Stimulated activated effector memory CD8-positive, alpha-beta T cell treated with anti-CD3 and anti-CD28 coated beads, Interleukin-12 subunit alpha, Interleukin-12 subunit beta, amount 100 ng/mL, for 72 hours (primary cell): ENCODE data around the gene CLEC10A.
"Not testable (repeated sequence)": the region's sequence is repeated elsewhere in the genome, so short reads cannot be mapped to it uniquely, and the experiment has no call there.

Source experiments
- ATAC-seq: fragments of 150-1000 bp; cut with Tn5 transposase; 2 replicates; pipeline ENCODE4 v1.10.0; 2021
- DNase-seq, 2 donors: peaks; one replicate each; pipeline ENCODE4 v3.0.0; 2021 to 2022; ENCODE audit warnings: low spot score in 2 of 2
- H3K27ac Mint-ChIP-seq: one replicate; pipeline ENCODE4 v1.8.0; 2022; ENCODE audit warnings: mild to moderate bottlenecking, mixed read lengths
- H3K36me3 Mint-ChIP-seq: one replicate; pipeline ENCODE4 v1.8.0; 2022; ENCODE audit warnings: mild to moderate bottlenecking, mixed read lengths
- H3K4me1 Mint-ChIP-seq: one replicate; pipeline ENCODE4 v1.8.0; 2022; ENCODE audit warnings: mixed read lengths
- H3K4me3 Mint-ChIP-seq: one replicate; pipeline ENCODE4 v1.8.0; 2022; ENCODE audit warnings: mild to moderate bottlenecking, mixed read lengths
- H3K9me3 Mint-ChIP-seq: one replicate; pipeline ENCODE4 v1.8.0; 2022; ENCODE audit warnings: mixed read lengths

CLEC10A gene

DNA sequence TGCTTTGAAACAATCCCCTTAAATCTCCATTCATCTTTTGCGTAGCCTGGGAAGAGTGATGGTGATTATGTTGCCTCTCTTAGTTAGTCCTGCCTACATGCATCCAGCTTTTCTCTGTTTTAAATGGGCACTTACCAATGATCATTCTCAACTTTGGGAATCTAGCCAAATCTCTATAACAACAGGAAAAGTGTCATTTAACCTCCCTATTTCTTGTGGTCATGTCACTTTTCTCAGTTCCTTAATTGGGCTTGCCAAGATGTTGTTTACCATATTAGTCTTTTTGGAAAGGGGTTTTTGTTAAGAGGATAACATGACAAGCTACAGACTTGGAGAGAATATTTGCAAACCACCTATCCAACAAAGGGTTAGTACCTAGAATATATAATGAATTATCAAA is 15.6 kb upstream of the CLEC10A start:
- no peak for DNase-seq
- Mint-ChIP-seq H3K4me1 (peaks cover 12% of the 10 kb centered on the region), H3K27ac (no peak overlapping the region), H3K36me3 (no peaks in the 10 kb centered on the region), H3K4me3 (no peak overlapping the region), H3K9me3 (no peaks in the 10 kb centered on the region)
- ATAC-seq: no peak

DNA sequence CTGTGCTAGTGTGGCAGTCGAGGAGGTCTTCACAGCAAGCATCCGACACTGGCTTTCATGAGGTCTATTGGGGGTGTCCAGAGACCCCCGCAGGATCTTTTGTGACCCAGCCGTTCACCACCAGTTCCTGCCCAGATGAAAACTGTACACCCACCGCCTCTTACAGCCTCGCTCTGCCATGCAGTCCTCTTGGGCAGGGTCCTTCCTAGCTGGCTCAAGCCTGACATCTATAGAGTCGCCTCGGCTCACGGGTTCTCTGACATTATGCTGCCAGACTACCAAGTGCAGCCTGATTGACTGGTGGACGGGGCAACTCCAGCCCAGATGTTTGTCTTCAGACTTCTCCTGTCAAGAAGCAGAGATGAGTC is 14.6 kb upstream of the CLEC10A start:
- Mint-ChIP-seq H3K4me1 (peaks cover 12% of the 10 kb centered on the region), H3K9me3 (no peaks in the 10 kb centered on the region), H3K27ac (no peak overlapping the region), H3K36me3 (no peaks in the 10 kb centered on the region), H3K4me3 (no peak overlapping the region)
- ATAC-seq (no peak), DNase-seq (no peak)

DNA sequence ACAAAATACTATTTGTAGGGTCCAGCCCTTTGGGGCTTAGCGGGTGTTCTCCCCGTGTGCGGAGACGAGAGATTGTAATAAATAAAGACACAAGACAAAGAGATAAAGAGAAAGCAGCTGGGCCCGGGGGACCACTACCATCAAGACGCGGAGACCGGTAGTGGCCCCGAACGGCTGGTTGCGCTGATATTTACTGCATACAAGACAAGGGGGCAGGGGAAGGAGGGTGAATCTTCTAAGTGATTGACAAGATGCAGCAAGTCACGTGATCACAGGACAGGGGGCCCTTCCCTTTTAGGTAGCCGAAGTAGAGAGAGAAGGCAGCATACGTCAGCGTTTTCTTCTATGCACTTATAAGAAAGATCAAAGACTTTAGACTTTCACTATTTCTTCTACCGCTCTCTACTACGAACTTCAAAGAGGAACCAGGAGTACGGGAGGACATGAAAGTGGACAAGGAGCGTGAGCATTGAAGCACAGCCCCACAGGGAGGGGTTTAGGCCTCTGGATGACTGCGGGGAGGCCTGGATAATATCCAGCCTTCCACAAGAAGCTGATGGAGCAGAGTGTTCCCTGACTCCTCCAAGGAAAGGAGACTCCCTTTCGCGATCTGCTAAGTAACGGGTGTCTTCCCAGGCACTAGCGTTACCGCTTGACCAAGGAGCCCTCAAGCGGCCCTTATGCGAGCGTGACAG is 11.4 kb upstream of the CLEC10A start:
- H3K4me3 Mint-ChIP-seq, H3K27ac Mint-ChIP-seq: not testable (repeated sequence)

DNA sequence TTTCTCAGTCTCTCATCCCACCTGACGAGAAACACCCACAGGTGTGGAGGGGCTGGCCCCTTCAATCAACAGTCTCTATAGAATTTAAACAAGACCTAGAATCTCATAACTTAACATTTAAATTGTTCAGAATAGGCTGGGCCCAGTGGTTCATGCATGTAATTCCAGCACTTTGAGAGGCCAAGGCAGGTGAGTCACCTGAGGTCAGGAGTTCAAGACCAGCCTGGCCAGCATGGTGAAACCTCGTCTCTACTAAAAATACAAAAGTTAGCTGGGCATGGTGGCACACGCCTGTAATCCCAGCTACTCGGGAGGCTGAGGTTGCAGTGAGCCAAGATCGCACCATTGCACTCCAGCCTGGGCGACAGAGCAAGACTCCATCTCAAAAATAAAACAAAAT is 9.5 kb upstream of the CLEC10A start:
- not testable (repeated sequence) for H3K4me1 Mint-ChIP-seq, H3K4me3 Mint-ChIP-seq, H3K27ac Mint-ChIP-seq, ATAC-seq, H3K36me3 Mint-ChIP-seq, DNase-seq, H3K9me3 Mint-ChIP-seq

More for the DNA sequence above, 11.4 kb upstream of the CLEC10A start:
- ATAC-seq, DNase-seq, H3K36me3 Mint-ChIP-seq, H3K9me3 Mint-ChIP-seq: not testable (repeated sequence)
- H3K4me1 Mint-ChIP-seq: peaks cover 12% of the 10 kb centered on the region

DNA sequence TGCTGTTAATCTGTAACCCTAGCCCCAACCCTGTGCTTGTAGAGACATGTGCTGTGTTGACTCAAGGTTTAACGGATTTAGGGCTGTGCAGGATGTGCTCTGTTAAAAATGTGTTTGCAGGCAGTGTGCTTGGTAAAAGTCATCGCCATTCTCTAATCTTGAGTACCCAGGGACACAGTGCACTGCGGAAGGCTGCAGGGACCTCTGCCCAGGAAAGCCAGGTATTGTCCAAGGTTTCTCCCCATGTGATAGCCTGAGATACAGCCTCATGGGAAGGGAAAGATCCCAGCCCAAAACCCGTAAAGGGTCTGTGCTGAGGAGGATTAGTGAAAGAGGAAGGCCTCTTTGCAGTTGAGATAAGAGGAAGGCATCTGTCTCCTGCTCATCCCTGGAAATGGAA is 8.4 kb upstream of the CLEC10A start:
- not testable (repeated sequence) for H3K4me3 Mint-ChIP-seq, ATAC-seq, H3K36me3 Mint-ChIP-seq, DNase-seq, H3K27ac Mint-ChIP-seq, H3K4me1 Mint-ChIP-seq, H3K9me3 Mint-ChIP-seq

DNA sequence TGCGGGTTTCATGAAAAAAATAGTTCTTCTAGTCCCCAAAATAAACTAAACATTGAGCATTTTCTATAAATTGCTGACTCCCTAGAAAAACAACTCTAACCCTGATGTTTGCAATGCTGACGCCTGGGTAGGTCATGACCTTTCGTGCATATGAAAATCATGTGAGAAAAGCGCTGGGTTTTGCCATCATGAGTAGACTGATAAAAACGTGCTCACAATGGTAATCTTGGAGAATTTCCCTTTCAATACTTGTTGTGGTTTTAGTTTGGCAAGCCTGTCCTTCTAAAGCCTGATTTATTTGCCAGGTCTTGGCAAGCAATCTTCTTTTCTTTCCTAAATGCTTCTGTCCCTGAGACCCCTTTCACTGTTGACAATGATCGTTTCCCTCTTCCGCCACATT is 4.0 kb upstream of the CLEC10A start:
- DNase-seq: no peak
- Mint-ChIP-seq H3K4me1 (peaks cover 31% of the 10 kb centered on the region), H3K9me3 (no peaks in the 10 kb centered on the region), H3K27ac (no peak overlapping the region), H3K4me3 (no peak overlapping the region), H3K36me3 (no peaks in the 10 kb centered on the region)
- no peak for ATAC-seq

DNA sequence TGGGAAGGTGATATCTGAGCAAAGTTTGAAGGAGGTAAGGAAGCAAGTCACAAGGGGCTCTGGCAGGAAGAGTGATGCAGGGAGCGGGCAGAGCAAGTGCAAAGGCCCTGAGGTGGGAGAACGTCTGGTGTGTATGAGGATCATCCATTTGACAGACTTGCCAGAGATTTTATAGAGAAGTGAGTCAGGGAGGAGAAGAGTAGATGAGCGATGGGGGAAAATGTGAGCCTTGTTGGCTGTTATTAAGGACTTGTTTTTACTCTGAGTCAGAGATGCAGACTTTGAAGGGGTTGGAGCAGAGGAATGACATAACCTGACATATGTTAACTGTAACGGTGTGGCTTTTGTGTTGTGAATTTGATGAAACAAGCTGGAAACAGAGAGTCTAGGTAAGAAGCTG is 3.5 kb upstream of the CLEC10A start:
- no peak overlapping the region for H3K27ac Mint-ChIP-seq
- ATAC-seq (no peak), DNase-seq (no peak)
- no peaks in the 10 kb centered on the region for H3K36me3 Mint-ChIP-seq
- no peaks in the 10 kb centered on the region for H3K9me3 Mint-ChIP-seq
- peaks cover 31% of the 10 kb centered on the region for H3K4me1 Mint-ChIP-seq
- no peak overlapping the region for H3K4me3 Mint-ChIP-seq

DNA sequence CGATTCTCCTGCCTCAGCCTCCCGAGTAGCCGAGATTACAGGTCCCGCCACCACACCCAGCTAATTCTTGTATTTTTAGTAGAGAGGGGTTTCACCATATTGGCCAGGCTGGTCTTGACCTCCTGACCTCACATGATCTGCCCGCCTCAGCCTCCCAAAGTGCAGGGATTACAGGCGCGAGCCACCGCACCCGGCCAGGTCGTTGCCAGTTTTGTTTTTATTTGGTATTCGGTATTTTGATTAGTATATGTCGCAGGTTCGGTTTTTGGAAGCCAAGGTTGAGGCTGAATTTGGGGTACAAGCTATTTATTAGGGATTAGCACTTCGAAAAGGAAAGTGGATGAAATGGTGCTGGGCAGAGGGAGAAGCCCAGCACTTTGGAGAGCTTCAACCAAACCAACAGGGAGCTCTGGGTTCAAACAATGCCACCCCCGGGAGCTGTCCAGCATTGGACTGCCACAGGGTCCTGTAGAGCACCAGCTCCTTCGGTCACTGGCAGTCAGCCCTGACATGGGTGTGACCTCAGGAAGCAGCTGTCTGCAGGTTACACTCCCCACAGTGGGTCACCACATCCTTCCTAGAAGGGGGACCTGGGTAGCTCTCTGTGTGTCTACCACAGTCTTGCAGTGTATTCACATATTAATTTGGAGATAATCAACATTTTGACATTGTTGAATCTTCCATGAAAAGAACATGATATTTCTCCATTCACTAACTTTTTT is 1.5 kb upstream of the CLEC10A start:
- H3K27ac Mint-ChIP-seq: no peak overlapping the region
- peaks cover 31% of the 10 kb centered on the region for H3K4me1 Mint-ChIP-seq
- peak; percentile 96 for ATAC-seq
- H3K36me3 Mint-ChIP-seq: no peaks in the 10 kb centered on the region
- DNase-seq: peak in 1 of 2 donors; percentile 18
- no peak overlapping the region for H3K4me3 Mint-ChIP-seq
- H3K9me3 Mint-ChIP-seq: no peaks in the 10 kb centered on the region

DNA sequence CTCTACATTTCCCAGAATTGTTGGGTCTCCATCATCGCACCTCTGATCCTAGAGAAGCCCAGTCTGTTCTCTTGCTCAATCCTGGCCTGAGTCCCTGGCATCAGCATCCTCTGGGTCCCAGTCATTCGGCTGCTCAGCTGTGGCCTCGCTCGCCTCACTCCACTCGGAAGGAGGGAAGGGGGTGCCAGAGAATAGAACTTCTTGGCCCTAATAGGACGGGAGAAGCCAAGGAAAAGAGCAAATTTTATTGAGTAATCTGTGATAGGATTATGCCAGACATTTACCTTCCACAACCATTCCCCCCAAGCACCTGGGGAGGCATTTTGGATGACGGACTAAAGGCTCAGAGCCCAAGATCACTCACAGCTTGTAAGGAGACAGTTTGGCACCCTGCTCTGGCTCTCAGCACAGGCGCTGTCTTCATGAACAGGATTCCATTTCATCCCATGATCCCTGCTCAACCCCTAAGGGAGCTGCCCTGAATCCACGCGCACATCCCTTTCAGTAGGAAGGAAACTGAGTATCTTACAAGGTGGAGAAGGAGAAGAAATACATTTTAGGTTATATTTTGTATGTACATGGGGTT is 498 bp upstream of the CLEC10A start:
- ATAC-seq: no peak
- no peak overlapping the region for H3K4me3 Mint-ChIP-seq
- H3K36me3 Mint-ChIP-seq: no peaks in the 10 kb centered on the region
- no peaks in the 10 kb centered on the region for H3K9me3 Mint-ChIP-seq
- DNase-seq: no peak
- no peak overlapping the region for H3K27ac Mint-ChIP-seq
- peaks cover 31% of the 10 kb centered on the region for H3K4me1 Mint-ChIP-seq

DNA sequence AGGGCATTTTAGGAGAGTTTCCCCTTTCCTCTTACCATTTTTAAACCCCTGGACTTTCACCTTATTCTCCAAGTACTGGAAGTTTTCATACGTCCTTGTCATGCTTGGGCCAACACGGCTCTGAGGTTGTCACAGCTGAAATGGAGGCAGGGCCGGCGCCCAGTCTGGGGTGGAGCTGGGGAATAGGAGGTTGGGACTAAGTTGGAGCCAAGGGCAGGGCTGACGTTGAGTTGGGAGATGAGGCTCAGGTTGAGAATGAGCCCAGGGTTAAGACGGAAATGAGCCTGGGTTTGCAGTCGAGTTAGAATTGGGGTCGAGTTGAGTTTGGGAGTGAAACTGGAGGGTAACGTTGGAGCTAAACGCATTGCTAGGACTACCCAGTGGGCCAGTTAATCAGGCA is 1.3 kb downstream of the CLEC10A start:
- H3K4me1 Mint-ChIP-seq: peaks cover 25% of the 10 kb centered on the region
- H3K4me3 Mint-ChIP-seq: no peak overlapping the region
- no peak overlapping the region for H3K27ac Mint-ChIP-seq
- no peaks in the 10 kb centered on the region for H3K9me3 Mint-ChIP-seq
- H3K36me3 Mint-ChIP-seq: no peaks in the 10 kb centered on the region
- ATAC-seq (no peak), DNase-seq (no peak)

DNA sequence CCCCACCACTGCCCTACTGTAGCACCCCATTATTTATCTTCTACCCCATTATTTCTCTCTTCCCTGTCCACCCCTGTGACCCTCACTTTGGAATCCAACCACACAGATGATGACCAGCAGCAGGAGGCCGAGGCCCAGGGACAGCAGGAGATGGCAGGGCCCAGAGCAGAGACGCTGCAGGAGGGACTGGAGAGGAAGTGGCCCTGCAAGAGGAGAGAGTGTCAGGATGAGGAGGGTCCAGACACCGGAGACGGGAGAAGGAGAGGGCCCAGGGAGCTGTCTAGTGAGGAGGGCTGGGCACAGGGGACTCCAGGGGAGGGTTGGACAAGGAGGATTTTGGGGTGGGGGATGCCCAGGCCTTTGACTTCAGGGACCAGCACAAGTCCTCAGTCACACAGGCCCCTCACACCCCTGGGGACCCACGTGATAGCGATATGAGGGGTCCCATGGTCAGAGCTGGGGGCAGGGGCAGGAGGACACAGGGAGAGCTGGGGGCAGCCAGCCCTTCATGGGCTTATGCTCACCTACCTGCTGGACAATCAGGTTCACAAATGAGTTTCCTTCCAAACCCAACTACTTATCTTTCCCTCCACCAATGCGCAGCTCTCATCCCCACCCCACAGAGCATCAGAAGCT is 2.0 kb downstream of the CLEC10A start:
- Mint-ChIP-seq H3K4me1 (peaks cover 25% of the 10 kb centered on the region), H3K4me3 (no peak overlapping the region), H3K36me3 (no peaks in the 10 kb centered on the region), H3K27ac (no peak overlapping the region), H3K9me3 (no peaks in the 10 kb centered on the region)
- no peak for ATAC-seq
- DNase-seq: no peak

DNA sequence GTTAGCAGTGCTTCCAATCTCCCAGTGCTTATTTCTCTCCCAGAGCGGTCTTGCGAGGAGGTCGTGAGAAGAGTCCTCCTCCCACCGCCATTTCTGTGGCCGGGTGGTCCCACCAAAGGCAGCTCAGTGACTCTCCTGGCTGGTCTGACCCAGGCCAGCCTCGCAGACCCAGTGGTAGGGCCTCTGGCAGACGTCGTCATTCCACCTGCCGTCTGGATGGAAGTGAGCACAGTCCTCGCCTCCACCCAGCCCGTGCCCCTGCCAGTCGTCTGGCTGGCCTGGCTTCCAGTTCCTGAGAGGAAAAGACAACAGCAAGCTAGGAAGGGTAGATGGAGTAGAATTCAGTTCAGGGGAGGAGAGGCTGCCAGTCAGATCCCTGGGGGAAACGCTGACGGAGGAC is 5.1 kb downstream of the CLEC10A start:
- peaks cover 6% of the 10 kb centered on the region for H3K36me3 Mint-ChIP-seq

DNA sequence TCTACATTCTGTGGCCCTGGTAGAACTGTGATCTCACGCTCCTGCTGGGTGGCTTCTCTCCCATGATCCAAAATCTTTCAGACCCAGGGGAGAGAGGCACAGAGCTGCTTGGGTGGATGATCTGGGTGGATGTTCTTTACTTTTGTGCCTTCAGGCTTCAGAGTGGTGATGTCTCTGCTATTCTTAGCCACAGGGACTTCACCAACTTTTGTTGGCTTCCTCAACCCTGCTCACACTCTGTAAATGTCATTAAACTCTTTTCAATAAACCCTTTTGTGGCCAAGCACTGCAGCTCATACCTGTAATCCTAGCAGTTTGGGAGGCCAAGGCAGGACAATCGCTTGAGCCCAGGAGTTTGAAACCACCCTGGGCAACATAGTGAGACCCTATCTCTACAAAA is 7.6 kb downstream of the CLEC10A start:
- H3K36me3 Mint-ChIP-seq: peaks cover 6% of the 10 kb centered on the region
- DNase-seq (no peak), ATAC-seq (no peak)
- no peak overlapping the region for H3K4me3 Mint-ChIP-seq
- H3K4me1 Mint-ChIP-seq: no peaks in the 10 kb centered on the region
- H3K9me3 Mint-ChIP-seq: peaks cover 9% of the 10 kb centered on the region
- peak overlapping the region; percentile 23 for H3K27ac Mint-ChIP-seq

More for the DNA sequence above, 5.1 kb downstream of the CLEC10A start:
- DNase-seq: no peak
- ATAC-seq: no peak
- Mint-ChIP-seq H3K4me3 (no peak overlapping the region), H3K4me1 (peaks cover 1% of the 10 kb centered on the region), H3K9me3 (no peaks in the 10 kb centered on the region), H3K27ac (no peak overlapping the region)

DNA sequence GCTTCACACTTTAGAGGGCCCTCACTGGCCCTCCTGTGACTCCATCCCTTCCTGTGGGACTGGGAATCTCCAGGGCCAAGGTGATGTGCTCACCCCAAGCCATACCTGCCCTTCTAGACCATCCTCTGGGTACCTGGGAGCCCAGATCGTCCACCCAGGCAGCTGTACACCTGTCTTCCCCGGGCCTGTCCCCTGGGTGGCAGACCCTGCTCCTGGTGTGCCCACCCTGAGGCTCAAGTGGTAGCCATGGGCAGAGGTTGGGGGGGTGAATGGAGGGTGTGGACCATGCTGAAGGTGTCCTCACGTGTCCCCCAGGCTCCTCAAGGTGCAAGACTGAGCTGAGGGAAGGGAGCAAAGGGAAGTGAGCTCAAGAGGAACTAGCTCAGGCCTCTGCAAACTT is 9.3 kb downstream of the CLEC10A start:
- H3K27ac Mint-ChIP-seq: no peak overlapping the region
- H3K4me1 Mint-ChIP-seq: no peaks in the 10 kb centered on the region
- peaks cover 9% of the 10 kb centered on the region for H3K9me3 Mint-ChIP-seq
- peaks cover 6% of the 10 kb centered on the region for H3K36me3 Mint-ChIP-seq
- H3K4me3 Mint-ChIP-seq: no peak overlapping the region
- no peak for ATAC-seq
- no peak for DNase-seq

DNA sequence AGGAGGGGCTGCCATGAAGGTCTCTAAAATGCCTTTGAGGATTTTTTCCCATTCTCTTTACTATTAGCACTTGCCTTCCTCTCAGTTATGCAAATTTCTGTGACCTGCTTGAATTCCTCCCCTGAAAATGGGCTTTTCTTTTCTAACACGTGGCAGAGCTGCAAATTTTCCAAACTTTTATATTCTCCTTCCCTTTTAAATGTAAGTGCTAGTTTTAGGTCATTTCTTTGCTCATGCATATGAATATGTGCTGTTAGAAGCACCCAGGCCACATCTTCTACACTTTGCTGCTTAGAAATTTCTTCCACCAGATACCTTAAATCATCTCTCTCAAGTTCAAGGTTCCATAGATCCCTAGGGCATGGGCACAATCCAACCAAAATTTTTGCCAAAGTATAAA is 11.8 kb downstream of the CLEC10A start:
- ATAC-seq: no peak
- H3K36me3 Mint-ChIP-seq: peaks cover 6% of the 10 kb centered on the region

DNA sequence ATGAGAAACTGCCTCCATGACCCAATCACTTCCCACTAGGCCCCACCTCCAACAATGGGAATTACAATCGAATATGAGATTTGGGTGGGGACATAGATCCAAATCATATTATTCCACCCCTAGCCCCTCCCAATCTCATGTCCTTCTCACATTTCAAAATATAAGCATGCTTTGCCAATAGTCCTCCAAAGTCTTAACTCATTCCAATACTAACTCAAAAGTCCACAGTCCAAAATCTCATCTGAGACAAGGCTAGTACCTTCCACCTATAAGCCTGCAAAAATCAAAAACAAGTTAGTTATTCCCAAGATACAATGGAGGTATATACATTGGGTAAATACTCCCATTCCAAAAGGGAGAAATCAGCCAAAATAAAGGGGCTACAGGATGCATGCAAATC is 12.9 kb downstream of the CLEC10A start:
- ATAC-seq (no peak), DNase-seq (no peak)
- Mint-ChIP-seq H3K27ac (no peak overlapping the region), H3K9me3 (peaks cover 9% of the 10 kb centered on the region), H3K4me1 (no peaks in the 10 kb centered on the region), H3K36me3 (peaks cover 6% of the 10 kb centered on the region), H3K4me3 (no peak overlapping the region)

More for the DNA sequence above, 11.8 kb downstream of the CLEC10A start:
- Mint-ChIP-seq H3K9me3 (peaks cover 9% of the 10 kb centered on the region), H3K4me1 (no peaks in the 10 kb centered on the region), H3K4me3 (no peak overlapping the region), H3K27ac (no peak overlapping the region)
- DNase-seq: no peak
